ENCODE results near the gene AADAT.

- TF ChIP-seq SUZ12 (IDR thresholded peaks at IDR 0.05; ENCODE audit: extremely low read depth, insufficient read depth, insufficient read length) = no peak
- no peak for TF ChIP-seq YY1 (IDR thresholded peaks at IDR 0.05; ENCODE audit: insufficient read depth, insufficient read length)
- TF ChIP-seq ZNF274 (IDR thresholded peaks at IDR 0.05; ENCODE audit: low read depth, low read length) = no peak
Observed at GRCh38 chr4:170027181-170027829, 62.5 kb downstream of the AADAT start.
